NCI-H2196 treated with DMSO at 0.1 percent for 48 hours (cell line): Measurements from ENCODE around the gene LYPD3.
"Not testable (repeated sequence)": the region's sequence is repeated elsewhere in the genome, so short reads cannot be mapped to it uniquely, and the experiment has no call there.

Experiments used
- DNase-seq: peaks from one replicate; lab custom pipeline; 2025; ENCODE audit not compliant: unreplicated experiment; lab: John Stamatoyannopoulos, UW

The LYPD3 gene

DNA sequence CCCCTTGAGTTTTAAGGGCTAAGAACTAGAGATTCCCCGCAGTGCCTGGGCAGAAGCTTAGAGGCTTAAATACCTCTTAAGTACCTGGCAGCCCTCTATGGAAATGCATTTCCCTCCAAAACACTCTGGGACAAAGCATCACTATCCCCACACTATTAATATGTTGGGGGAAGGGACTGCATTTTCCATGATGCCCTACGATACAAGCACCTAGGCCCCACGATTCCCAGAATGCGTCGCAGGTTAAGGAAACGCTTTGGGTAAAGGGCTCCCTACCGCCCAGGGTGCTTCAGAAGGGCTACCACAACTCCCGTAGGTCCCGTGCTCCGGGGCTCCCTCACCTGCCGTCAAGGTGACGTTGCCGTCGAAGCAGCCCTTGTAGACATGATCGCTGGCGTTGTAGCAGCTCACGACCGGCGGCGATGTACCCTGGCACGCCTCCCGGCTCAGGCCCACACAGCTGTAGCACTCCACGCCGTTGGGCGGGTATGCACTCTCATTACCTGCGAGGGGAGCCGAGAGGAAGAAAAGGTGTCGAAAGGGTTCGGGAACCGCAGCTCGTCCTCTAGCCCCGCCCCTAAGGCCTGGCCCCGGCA is 2.5 kb downstream of the LYPD3 start:
- no peak for DNase-seq

DNA sequence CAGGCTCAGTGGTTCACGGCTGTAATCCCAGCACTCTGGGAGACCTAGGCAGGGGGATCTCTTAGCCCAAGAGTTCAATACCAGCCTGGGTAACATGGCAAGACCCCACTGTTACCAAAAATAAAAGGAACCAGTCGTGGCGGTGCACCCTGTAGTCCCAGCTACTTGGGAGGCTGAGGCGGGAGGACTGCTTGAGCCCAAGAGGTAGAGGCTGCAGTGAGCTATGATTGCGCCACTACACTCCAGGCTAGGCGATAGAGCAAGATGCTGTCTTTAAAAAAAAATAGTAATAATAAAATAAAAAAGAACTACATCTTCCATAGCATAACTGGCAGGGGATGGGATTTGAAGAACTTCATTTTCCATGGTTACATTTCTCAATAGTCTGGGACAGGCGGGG is 3.0 kb downstream of the LYPD3 start:
- DNase-seq: no peak

DNA sequence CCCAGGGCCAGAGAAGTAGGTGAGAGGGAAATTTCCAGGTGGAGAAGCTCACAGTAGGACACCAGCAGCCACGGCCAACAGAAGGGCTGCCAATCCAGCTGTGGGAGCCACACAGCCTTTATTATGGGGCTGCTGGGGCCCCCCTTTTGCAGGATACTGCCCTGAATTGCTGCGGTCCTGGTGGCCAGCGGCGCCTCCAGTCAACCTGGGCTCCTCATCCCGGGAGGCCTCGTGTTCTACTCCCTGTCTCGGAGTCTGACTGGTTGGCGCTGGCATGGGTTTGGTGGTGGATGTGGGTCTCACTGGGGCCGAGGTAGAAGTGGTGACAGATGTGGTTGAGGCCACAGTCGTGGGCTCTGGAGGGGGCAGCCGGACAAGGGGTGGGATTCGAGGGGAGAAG is 4.1 kb downstream of the LYPD3 start:
- DNase-seq: no peak

DNA sequence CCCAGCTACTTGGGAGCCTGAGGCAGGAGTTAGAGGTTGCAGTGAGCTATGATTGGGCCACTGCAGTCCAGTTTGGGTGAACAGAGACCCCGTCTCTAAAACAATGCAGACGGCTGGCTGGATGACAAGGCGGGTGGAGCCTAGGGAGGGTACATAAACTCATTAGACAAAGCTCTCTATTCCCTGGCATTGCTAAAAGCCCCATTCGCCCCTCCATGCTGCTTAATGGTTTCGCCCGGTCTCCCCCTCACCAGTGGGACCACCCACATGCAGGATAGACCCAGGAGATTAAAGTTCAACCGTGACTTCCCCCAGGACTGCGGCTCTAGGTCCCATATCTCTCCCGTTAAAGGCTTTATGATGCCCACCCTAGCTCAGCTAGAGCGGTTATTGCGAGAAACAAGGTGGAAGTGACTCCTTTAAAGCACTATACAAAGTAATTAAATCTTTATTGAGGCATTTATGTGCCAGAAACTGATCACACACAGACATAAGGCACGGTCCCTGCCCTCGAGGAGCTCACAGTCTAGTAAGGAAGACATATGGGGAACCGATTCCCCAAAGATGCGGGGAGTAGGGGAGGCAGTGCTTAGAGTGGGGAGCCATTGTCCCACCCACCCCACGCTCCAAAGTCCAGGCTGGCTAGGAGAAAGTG is 4.9 kb downstream of the LYPD3 start:
- DNase-seq: no peak

DNA sequence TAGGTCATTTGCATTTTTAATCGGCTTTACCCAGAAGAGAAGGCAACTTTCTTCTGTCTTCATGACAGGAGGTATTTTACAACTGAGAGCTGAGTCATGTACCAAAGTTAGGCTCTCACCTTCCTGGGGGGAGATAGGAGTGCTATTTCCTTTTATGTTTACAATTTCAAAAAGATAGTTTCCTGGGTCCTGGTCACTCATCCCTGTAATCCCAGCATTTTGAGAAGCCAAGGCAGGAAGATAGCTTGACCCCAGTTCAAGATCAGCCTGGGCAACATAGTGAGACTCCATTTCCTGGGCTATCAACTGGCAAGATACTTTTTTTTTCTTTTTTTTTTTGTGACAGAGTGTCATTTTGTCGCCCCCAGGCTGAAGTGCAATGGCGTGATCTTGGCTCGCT is 7.6 kb downstream of the LYPD3 start:
- no peak for DNase-seq

DNA sequence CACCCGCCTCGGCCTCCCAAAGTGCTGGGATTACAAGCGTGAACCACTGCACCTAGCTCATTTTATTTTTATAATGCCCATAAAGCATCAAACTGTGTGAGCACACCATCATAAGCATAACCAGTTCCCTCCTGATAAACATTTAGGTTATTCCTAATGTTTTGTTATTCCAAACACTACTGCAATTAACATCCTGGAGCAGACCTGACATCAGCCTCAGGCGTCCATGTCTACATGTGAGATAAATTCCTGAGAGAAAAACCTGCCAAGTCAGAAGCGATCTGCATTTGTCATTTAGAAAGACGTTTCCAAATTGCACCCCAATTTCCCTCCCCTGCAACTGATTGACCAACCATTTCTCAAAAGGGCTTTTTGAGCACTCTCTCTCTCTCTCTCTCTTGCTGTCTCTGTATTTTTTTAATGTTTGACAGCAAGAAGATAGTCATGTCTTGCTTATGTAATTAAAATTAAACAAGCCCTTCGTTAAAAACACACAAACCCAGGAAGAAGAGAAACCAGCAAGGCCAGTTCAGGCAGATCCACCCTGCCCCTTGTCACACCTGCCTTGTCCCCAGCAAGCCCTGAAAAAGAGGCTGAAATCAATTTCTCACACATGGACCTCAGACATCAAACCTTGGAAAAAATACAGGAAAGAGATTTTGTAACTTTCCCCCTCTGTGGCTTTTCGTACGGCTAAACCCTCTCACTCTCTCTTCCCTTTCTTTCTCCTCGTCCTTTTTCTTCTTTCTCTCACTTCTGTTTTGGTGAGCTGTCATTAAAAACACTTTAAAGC is 9.9 kb downstream of the LYPD3 start:
- no peak for DNase-seq

DNA sequence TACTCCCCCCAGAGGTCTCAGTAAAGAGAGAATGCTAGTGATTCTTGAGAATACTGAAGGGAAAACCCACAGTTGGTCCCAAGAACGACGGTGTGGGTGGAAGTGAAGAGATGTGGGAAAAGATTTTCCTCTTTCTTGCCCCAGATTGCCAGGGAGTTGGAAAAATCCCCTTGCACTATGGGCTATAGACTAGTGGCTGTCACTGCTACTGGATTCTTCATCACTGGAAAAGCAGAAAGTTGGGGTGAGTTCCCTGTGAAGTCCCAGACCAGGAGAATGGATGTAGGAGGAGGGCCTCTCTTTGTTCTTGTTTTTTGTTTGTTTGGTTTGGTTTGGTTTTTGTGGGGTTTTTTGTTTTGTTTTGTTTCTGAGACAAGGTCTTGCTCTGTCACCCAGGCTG is 11.4 kb downstream of the LYPD3 start:
- no peak for DNase-seq

DNA sequence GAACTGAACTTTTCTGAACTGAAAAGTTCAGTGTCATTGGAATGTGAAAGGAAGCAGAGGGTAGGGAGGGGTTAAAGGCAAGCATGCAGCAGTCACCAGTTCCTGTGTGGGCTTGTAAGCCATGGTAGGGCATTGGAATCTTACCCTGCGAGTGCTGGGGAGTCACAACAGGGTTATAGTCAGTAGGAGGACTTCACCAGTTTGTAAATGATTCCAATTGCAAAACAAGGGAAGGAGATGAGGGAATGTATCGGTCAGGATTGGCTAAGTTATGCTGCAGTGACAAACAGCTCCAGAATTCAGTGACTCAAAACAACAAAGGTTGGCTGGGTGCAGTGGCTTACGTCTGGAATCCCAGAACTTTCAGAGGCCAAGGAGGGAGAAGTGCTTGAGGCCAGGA is 12.8 kb downstream of the LYPD3 start:
- DNase-seq: no peak

DNA sequence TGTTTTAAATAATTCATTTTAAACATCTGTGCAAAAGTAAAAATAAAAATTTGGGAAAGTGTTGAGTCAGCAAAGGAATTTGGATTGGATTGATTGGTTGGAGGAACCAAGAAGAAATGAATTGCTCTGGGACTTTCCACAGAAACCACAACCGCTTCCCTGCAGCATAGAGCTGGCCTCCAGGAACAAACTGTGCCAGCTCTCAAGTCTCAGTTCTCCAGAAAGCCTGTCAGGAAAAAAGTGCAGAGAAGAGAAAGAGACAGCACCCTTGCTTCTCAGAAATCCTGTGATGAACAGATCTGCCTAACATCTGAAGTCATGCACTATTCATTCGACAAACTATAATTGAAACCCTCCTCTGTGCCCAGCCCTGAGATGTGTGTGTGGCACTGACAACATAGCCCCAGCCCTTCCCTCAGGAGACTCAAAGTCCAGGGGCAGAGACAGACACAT is 14.8 kb downstream of the LYPD3 start:
- DNase-seq: no peak

DNA sequence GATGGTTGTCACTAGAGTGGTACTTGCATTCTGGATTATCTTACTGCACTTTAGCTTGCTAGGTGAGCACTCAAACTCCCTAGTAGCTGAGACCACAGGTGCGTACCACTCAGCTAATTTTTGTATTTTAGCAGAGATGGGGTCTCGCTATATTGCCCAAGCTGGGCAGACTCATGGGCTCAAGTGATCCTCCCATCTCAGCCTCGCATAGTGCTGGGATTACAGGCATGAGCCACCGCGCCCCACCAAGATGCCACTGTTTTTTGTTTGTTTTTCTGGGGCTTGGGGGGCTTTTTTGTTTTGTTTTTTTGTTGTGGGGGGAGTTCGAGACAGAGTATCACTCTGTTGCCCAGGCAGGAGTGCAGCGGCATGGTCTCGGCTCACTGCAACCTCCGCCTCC is 17.8 kb downstream of the LYPD3 start:
- DNase-seq: no peak

DNA sequence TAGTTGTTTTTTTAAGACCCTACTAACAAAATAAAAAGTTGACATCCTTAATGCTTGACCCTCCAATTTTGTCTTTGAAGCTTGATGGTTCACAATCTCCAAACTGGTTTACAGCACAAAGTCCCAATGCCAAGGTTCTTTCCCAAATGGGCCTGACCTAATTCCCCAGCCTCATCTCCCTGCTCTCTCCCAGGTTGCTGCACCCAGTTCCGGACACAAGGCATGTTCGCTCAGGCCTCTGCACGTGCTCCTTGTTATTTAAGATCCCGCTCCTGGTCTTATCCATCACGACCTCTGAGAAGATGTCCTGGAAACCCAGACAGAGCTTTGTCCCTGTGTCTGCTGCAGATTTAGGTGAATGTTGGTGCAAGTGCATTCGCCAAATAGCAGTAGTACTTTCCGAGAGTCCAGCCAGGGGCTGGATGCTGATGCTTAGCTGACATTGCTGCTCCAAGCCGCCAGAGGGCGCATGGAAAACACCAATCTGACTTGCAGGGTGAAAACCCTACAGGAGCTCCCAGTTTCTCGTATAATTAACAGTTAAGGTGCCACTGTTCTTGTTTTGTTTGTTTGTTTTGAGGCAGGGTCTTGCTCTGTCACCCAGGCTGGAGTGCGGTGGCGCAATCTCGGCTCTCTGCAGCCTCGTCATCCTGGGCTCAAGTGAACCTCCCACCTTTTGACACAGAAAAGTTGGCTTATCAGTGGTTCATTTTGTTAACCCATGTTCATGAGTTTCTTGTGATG is 18.5 kb downstream of the LYPD3 start:
- peak; percentile 44 for DNase-seq

DNA sequence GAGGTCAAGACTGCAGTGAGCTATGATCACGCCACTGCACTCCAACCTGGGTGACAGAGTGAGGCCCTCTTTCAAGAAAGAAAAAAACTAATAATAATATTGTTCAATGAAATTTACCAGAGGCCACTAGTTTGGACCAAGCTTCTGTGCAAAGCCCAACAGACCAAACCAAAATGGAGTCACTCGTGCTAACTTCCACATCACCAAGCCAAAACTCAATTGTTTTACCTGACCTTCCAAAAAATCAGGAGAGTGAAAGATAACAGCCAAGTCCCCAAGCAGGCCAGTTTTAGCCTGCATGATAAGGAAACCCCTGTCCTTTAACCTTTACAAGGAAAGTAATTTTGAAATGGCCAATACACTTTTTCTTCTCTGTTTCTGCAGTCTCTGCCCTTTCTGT is 20.0 kb downstream of the LYPD3 start:
- no peak for DNase-seq

DNA sequence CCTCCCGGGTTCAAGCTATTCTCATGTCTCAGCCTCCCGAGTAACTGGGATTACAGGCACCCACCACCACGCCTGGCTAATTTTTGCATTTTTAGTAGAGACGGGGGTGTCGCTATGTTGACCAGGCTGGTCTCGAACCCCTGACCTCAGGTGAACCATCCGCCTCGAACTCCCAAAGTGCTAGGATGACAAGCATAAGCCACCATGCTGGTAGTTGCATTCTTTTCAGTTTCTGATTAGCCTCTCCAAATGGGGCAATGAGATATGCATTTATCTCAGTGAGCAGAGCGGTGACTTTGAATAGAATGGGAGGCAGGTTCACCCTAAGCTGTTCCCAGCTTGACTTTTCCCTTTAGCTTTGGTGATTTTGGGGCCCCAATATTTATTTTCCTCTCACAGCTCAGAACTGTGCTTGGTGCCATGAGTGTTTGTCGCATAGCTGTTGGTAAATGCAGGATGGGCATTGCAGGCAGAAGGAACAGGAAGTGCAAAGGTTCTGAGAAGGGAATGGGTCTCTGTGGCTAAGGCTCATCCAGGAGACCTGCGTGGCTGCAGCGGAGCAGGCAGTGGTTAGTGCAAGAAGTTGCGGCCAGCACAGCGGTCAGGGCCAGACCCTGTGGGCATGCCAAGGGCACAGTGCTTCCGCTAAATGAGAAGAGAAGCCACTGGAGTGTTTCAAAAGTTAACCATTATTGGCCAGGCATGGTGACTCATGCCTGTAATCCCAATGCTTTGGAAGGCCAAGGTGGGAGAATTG is 20.7 kb downstream of the LYPD3 start:
- no peak for DNase-seq

DNA sequence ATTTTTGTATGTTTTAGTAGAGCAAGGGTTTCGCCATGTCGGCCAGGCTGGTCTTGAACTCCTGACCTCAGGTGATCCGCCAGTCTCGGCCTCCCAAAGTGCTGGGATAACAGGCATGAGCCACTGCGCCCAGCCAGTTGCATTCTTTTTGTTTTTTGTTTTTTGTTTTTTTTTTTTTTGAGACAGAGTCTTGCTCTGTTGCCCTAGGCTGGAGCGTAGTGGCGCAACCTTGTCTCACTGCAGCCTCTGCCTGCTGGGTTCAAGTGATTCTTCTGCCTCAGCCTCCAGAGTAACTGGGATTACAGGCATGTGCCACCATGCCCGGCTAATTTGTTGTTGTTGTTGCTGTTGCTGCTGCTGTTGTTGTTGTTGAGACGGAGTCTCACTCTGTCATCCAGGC is 21.3 kb downstream of the LYPD3 start:
- not testable (repeated sequence) for DNase-seq

DNA sequence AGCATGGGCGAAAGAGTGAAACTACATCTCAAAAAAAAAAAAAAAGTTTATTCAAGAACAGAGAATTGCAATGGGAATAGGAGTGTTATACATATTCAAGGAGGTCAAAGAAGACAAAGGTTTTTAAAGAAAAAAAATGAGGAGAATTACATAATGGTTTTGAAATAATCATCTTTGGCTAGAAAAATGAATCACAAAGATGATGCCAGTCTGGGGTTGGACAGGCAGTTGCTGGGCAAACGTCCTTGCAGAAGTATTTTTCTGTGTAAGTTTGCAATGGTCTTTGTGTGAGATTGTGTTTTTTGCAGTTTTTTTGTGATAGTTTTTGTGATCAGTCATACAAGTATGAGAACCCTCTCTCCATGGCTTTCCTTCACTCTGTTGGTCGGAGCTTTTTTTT is 23.7 kb downstream of the LYPD3 start:
- no peak for DNase-seq

DNA sequence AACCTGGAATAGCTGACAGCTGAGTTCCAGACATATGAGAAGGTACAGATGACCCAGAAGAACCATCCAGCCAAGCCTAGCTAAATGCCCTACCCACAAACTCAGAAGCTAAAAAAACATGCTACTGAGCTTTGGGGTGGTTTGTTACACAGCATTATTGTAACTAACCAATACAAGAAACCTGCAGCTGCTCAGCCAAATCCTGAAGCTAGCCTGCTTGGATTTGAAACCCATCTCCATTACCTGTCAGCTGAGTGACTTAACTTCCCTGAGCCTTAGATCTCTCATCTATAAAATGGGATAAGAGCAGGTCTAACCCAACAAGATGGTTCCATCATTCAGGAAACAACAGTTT is 25.7 kb downstream of the LYPD3 start:
- no peak for DNase-seq

DNA sequence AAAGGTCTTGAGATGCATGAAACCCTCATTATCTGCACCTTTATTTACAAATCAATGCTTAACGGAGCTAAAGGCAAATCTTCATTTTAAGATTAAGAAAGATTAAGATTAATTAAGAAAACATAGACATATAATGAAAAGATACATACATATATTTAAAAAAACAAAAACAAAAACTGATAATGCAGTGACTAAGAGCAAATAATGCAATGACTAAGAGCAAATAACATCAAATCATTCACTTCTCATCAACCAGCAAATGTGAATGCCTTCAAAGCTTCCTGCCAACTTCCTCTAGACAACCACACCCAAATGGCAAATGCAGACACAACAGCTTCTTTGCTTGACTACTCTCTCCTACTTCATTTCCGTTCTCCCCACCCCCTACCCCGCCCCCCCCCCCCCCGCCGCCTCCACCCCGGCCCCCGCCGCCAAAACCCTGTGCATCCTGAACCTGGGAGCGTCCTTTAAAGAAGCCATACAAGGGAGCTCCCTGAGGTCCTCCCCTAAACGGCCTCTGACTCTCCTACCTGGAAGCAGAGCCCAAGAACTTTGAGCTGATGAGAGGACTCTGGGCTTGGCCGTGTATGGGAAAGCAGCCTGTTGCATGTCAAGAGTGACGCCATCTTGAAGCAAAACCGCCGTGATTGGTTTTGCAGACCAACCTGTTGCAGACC is 26.2 kb downstream of the LYPD3 start:
- no peak for DNase-seq

DNA sequence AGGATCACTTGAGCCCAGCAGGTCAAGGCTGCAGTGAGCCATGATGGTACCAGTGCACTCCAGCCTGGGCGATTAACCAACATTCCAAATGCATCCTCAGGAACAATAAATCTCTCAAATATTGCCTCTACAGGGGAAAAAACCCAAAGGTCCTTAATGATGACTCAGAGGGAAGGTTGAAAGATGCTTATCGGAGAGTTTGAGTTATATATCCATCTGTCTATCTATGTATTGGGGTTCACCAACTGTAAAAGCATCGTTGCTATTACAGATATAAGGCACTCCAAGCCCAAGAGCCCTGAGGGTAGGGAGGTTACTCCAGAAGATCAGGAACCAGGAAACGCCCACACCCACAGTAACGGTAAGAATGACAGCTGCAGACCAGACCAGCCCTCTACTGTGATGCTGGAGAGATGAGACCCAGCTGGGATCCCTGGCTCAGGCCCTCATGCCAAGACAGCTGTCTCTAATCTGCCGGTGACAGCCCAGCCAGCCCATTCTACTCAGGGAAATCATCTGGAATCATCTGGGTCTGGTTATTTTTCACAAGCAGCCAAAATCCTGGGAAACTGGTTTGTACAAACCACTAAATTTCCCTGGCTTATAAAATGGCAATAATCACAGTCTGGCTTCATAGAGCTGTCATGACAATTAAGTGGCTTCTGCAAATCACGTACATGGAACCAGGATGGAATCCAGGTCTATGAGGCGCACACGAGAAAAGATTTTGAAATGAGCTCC is 26.9 kb downstream of the LYPD3 start:
- no peak for DNase-seq

DNA sequence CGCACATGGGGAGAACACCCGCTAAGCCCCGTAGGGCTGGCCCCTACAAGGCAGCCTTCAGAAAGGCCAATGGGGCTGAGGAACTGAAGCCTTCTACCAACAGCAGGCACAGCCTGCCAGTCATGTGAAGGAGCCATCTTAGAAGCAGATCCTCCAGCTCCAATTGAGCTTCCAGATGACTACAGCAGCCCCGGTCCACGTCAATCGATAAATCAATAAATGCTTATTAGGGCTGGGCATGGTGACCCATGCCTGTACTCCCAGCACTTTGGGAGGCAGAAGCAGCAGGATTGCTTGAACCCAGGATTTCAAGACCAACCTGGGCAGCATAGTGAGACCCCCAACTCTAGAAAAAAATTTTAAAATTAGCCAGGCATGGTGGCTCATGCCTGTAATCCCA is 27.7 kb downstream of the LYPD3 start:
- DNase-seq: no peak

DNA sequence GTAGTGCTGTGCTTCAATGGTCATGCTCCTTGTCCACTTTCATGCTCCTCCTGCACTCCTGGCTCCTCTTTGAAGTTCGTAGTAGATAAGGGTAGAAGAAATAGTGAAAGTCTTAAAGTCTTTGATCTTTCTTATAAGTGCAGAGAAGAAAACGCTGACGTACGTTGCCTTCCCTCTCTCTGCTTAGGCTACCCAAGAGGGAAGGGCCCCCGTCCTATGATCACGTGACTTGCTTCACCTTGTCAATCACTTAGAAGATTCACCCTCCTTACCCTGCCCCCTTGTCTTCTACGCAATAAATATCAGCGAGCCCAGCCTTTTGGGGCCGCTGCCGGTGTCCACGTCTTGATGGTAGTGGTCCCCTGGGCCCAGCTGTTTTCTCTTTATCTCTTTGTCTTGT is 28.1 kb downstream of the LYPD3 start:
- DNase-seq: not testable (repeated sequence)
